Activated CD4-positive, alpha-beta T cell treated with anti-CD3 and anti-CD28 coated beads, Interleukin-2, amount 50 U/mL, for 1 hour (primary cell): ENCODE data around the gene CHD1.

Experiments used
- DNase-seq: peaks from one replicate; pipeline ENCODE4 v3.0.0-alpha.2; 2020

Gene CHD1

GRCh38 chr5:98935206-98935605 is 6.4 kb upstream of the CHD1 start:
- DNase-seq = no peak

- no peak for DNase-seq
Measured at GRCh38 chr5:98934546-98934945, 5.7 kb upstream of the CHD1 start.

- DNase-seq = no peak
Measured at GRCh38 chr5:98933445-98934072, 4.8 kb upstream of the CHD1 start.

GRCh38 chr5:98930972-98931762 is 2.4 kb upstream of the CHD1 start:
- DNase-seq = no peak

- DNase-seq = no peak
Measured at GRCh38 chr5:98929710-98930298, 997 bp upstream of the CHD1 start.

- DNase-seq = peak; percentile 39
Measured at GRCh38 chr5:98927989-98928872, 576 bp downstream of the CHD1 start.

GRCh38 chr5:98927242-98927988 is 1.4 kb downstream of the CHD1 start:
- peak; percentile 58 for DNase-seq

- no peak for DNase-seq
Measured at GRCh38 chr5:98923966-98924365, 4.8 kb downstream of the CHD1 start.

- no peak for DNase-seq
Measured at GRCh38 chr5:98921947-98922505, 6.8 kb downstream of the CHD1 start.

- DNase-seq = no peak
Measured at GRCh38 chr5:98917433-98917832, 11.4 kb downstream of the CHD1 start.

GRCh38 chr5:98916540-98916939 is 12.3 kb downstream of the CHD1 start:
- no peak for DNase-seq

GRCh38 chr5:98913911-98914310 is 14.9 kb downstream of the CHD1 start:
- DNase-seq = no peak

- DNase-seq = no peak
Measured at GRCh38 chr5:98911280-98912040, 17.3 kb downstream of the CHD1 start.

- no peak for DNase-seq
Measured at GRCh38 chr5:98909363-98909762, 19.4 kb downstream of the CHD1 start.

GRCh38 chr5:98907951-98908350 is 20.9 kb downstream of the CHD1 start:
- DNase-seq = no peak

GRCh38 chr5:98906756-98907355 is 22.0 kb downstream of the CHD1 start:
- no peak for DNase-seq

- DNase-seq = no peak
Measured at GRCh38 chr5:98905857-98906688, 22.7 kb downstream of the CHD1 start.

GRCh38 chr5:98904780-98905179 is 24.0 kb downstream of the CHD1 start:
- DNase-seq = no peak

- no peak for DNase-seq
Measured at GRCh38 chr5:98902733-98903132, 26.1 kb downstream of the CHD1 start.

GRCh38 chr5:98899456-98899855 is 29.4 kb downstream of the CHD1 start:
- DNase-seq = no peak
